Mesenchymal stem cell (in vitro differentiated cells and primary cell): ENCODE data around the gene PFDN1.

ENCODE experiments used
- DNase-seq: peaks from one replicate; pipeline ENCODE4 v3.0.0-alpha.2; 2013
- H2AFZ ChIP-seq: one replicate; pipeline ENCODE4 v1.6.1; 2013; ENCODE audit warnings: low read depth, mild to moderate bottlenecking, control low read depth, inconsistent platforms, low read length, moderate library complexity
- H2AK5ac ChIP-seq: 2 replicates; pipeline ENCODE4 v1.6.1; 2013; ENCODE audit warnings: low read length, moderate library complexity, mild to moderate bottlenecking, inconsistent platforms; ENCODE audit not compliant: severe bottlenecking
- H2BK120ac ChIP-seq: one replicate; pipeline ENCODE4 v1.6.1; 2013; ENCODE audit warnings: low read depth, mild to moderate bottlenecking, inconsistent platforms, low read length, moderate library complexity
- H2BK12ac ChIP-seq, 2 experiments: one replicate each; pipeline ENCODE4 v1.6.1; 2013; ENCODE audit warnings: inconsistent platforms in 2 of 2, low read length in 2 of 2, mild to moderate bottlenecking in 2 of 2, moderate library complexity in 2 of 2, control low read depth in 1 of 2
- H2BK15ac ChIP-seq: one replicate; pipeline ENCODE4 v1.6.1; 2013; ENCODE audit warnings: mild to moderate bottlenecking, low read depth, inconsistent platforms; ENCODE audit not compliant: poor library complexity, severe bottlenecking
- H2BK5ac ChIP-seq: 2 replicates; pipeline ENCODE4 v1.6.1; 2013; ENCODE audit warnings: low read depth, mild to moderate bottlenecking, low read length, control low read depth, inconsistent platforms; ENCODE audit not compliant: poor library complexity, severe bottlenecking
- H3K14ac ChIP-seq, 2 experiments: one replicate each; pipeline ENCODE4 v1.6.1; 2013; ENCODE audit warnings: inconsistent platforms in 2 of 2, low read length in 2 of 2, control low read depth in 1 of 2, mild to moderate bottlenecking in 1 of 2, moderate library complexity in 1 of 2
- H3K18ac ChIP-seq, 2 experiments: one replicate each; pipeline ENCODE4 v1.6.1; 2013; ENCODE audit warnings: inconsistent platforms in 2 of 2, low read length in 2 of 2, control low read depth in 1 of 2, low read depth in 1 of 2, mild to moderate bottlenecking in 1 of 2
- H3K23ac ChIP-seq, 2 experiments: one replicate each; pipeline ENCODE4 v1.6.1; 2013; ENCODE audit warnings: inconsistent platforms in 2 of 2, low read length in 2 of 2, mild to moderate bottlenecking in 2 of 2, moderate library complexity in 2 of 2, control low read depth in 1 of 2
- H3K27ac ChIP-seq: 2 replicates; pipeline ENCODE4 v1.5.1; 2013; ENCODE audit warnings: mild to moderate bottlenecking, moderate library complexity, low read length, control low read depth, inconsistent platforms; ENCODE audit not compliant: poor library complexity, severe bottlenecking
- H3K27me3 ChIP-seq, 2 experiments: 2 replicates each; pipeline versions ENCODE4 v1.6.1 to v1.7.0; 2013; ENCODE audit warnings: low read length in 2 of 2, mild to moderate bottlenecking in 2 of 2, moderate library complexity in 2 of 2, control low read depth in 1 of 2, inconsistent platforms in 1 of 2; ENCODE audit not compliant: control insufficient read depth in 1 of 2, insufficient read depth in 1 of 2
- H3K36me3 ChIP-seq, 2 experiments: 2 replicates each; pipeline versions ENCODE4 v1.6.1 to v1.7.0; 2013; ENCODE audit warnings: low read length in 2 of 2, control low read depth in 1 of 2, inconsistent platforms in 1 of 2, low read depth in 1 of 2, mild to moderate bottlenecking in 1 of 2; ENCODE audit not compliant: insufficient read depth in 2 of 2, control insufficient read depth in 1 of 2
- H3K4ac ChIP-seq, 2 experiments: one replicate each; pipeline ENCODE4 v1.6.1; 2013; ENCODE audit warnings: inconsistent platforms in 2 of 2, low read length in 2 of 2, mild to moderate bottlenecking in 2 of 2, moderate library complexity in 2 of 2, control low read depth in 1 of 2, low read depth in 1 of 2
- H3K4me1 ChIP-seq: 2 replicates; pipeline ENCODE4 v1.6.1; 2013; ENCODE audit warnings: low read depth, low read length, control low read depth; ENCODE audit not compliant: control insufficient read depth, insufficient read depth
- H3K4me2 ChIP-seq: 2 replicates; pipeline ENCODE4 v1.6.1; 2013; ENCODE audit warnings: low read length, mild to moderate bottlenecking, inconsistent platforms; ENCODE audit not compliant: poor library complexity, severe bottlenecking
- H3K4me3 ChIP-seq, 2 experiments: 2 replicates each; pipeline versions ENCODE4 v1.5.1 to v1.7.0; 2013; ENCODE audit warnings: low read length in 2 of 2, mild to moderate bottlenecking in 2 of 2, control low read depth in 1 of 2, low read depth in 1 of 2; ENCODE audit not compliant: insufficient read depth in 1 of 2
- H3K79me1 ChIP-seq: replicated peaks from 2 replicates; pipeline ENCODE4 v1.6.1; 2013; ENCODE audit warnings: mild to moderate bottlenecking, control low read depth, low read length, inconsistent platforms; ENCODE audit not compliant: poor library complexity, severe bottlenecking
- H3K9ac ChIP-seq: 2 replicates; pipeline ENCODE4 v1.7.0; 2013; ENCODE audit warnings: mild to moderate bottlenecking, low read length, moderate library complexity
- H3K9me3 ChIP-seq: 2 replicates; pipeline ENCODE4 v1.7.0; 2013; ENCODE audit warnings: mild to moderate bottlenecking, low read length; ENCODE audit not compliant: control insufficient read depth
- H4K8ac ChIP-seq: one replicate; pipeline ENCODE4 v1.6.1; 2013; ENCODE audit warnings: inconsistent platforms, mild to moderate bottlenecking, low read length, moderate library complexity
- H4K91ac ChIP-seq: one replicate; pipeline ENCODE4 v1.6.1; 2013; ENCODE audit warnings: mild to moderate bottlenecking, low read length, inconsistent platforms
- WGBS: methylation state at CpG from one replicate; pipeline ENCODE4 v1.1.7; 2013; ENCODE audit warnings: mixed read lengths; 5-methylcytosine and 5-hydroxymethylcytosine counted together

The PFDN1 gene

GRCh38 chr5:140252470-140253126, 50.3 kb downstream of the PFDN1 start:
- H4K91ac ChIP-seq = no peak overlapping the region
- peaks cover 11 to 34% of the 10 kb centered on the region in 2 experiments for H3K36me3 ChIP-seq
- peak overlapping the region; percentile 13 to 30 for H3K18ac ChIP-seq
- no peak overlapping the region for H3K23ac ChIP-seq
- no peak overlapping the region for H3K4me3 ChIP-seq
- H4K8ac ChIP-seq = no peak overlapping the region
- peak overlapping the region; percentile 80 for H3K9ac ChIP-seq
- H3K79me1 ChIP-seq = peaks cover 35% of the 10 kb centered on the region
- no peaks in the 10 kb centered on the region for H3K9me3 ChIP-seq
- H3K14ac ChIP-seq = peak overlapping the region in 1 of 2 experiments; percentile 19
- H2BK12ac ChIP-seq = peak overlapping the region; percentile 28 to 75
- H3K4me2 ChIP-seq = no peak overlapping the region
- H2BK120ac ChIP-seq = peak overlapping the region; percentile 27
- H3K4me1 ChIP-seq = peaks cover 9% of the 10 kb centered on the region
- H2BK15ac ChIP-seq = no peak overlapping the region
- H2BK5ac ChIP-seq = no peak overlapping the region
- 99% methylated on average over 9 of the region's 10 CpGs for WGBS
- H2AK5ac ChIP-seq = peak overlapping the region; percentile 38
- H3K27me3 ChIP-seq = no peaks in the 10 kb centered on the region
- no peak overlapping the region for H2AFZ ChIP-seq
- no peak for DNase-seq
- H3K4ac ChIP-seq = no peak overlapping the region
- peak overlapping the region; percentile 41 for H3K27ac ChIP-seq

DNA sequence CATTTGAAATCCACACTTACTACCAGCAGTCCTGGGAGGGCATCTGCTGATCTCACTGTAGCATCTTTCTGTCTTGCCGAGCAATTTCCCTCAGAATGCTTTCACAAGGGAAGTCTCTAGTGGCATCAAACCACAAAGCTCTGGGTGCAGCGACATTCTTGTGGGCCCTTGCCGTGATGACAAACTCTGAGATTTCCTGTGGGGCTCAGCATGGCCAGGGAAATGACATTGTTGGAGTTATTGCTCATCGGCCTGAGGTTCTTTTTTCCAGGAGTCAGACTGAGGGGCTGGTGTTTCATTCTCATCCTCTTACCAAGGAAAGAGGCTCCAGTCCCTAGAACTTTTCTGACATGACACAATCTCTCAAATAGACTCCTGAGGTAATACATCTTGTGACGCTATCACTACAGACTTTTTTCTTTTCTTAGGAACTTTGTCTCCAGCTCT, 51.4 kb downstream of the PFDN1 start:
- peaks cover 11 to 34% of the 10 kb centered on the region in 2 experiments for H3K36me3 ChIP-seq
- H3K27me3 ChIP-seq = no peaks in the 10 kb centered on the region
- DNase-seq = peak; percentile 98
- peak overlapping the region; percentile 62 for H3K27ac ChIP-seq
- H2AK5ac ChIP-seq = no peak overlapping the region
- H2AFZ ChIP-seq = no peak overlapping the region
- no peak overlapping the region for H2BK15ac ChIP-seq
- no peak overlapping the region for H4K91ac ChIP-seq
- no peak overlapping the region for H2BK5ac ChIP-seq
- no peak overlapping the region for H2BK120ac ChIP-seq
- H3K9ac ChIP-seq = peak overlapping the region; percentile 80
- 1% methylated on average over 5 of the region's 5 CpGs for WGBS
- H3K18ac ChIP-seq = peak overlapping the region in 1 of 2 experiments; percentile 48
- H3K9me3 ChIP-seq = no peaks in the 10 kb centered on the region
- peaks cover 32% of the 10 kb centered on the region for H3K79me1 ChIP-seq
- H4K8ac ChIP-seq = no peak overlapping the region
- peak overlapping the region in 1 of 2 experiments; percentile 31 for H2BK12ac ChIP-seq
- no peak overlapping the region for H3K14ac ChIP-seq
- no peak overlapping the region for H3K4ac ChIP-seq
- H3K4me3 ChIP-seq = no peak overlapping the region
- H3K23ac ChIP-seq = no peak overlapping the region
- peak overlapping the region; percentile 31 for H3K4me2 ChIP-seq
- H3K4me1 ChIP-seq = peaks cover 15% of the 10 kb centered on the region

- H3K18ac ChIP-seq = no peak overlapping the region
- H3K79me1 ChIP-seq = peaks cover 26% of the 10 kb centered on the region
- no peak overlapping the region for H2AK5ac ChIP-seq
- no peak overlapping the region for H3K27ac ChIP-seq
- no peaks in the 10 kb centered on the region for H3K27me3 ChIP-seq
- H3K23ac ChIP-seq = no peak overlapping the region
- H3K36me3 ChIP-seq = peaks cover 17 to 42% of the 10 kb centered on the region in 2 experiments
- H3K4me1 ChIP-seq = peaks cover 21% of the 10 kb centered on the region
- H2BK5ac ChIP-seq = no peak overlapping the region
- no peak overlapping the region for H2AFZ ChIP-seq
- H3K14ac ChIP-seq = no peak overlapping the region
- H3K9ac ChIP-seq = no peak overlapping the region
- no peak overlapping the region for H4K8ac ChIP-seq
- no peak overlapping the region for H3K4me3 ChIP-seq
- no peak overlapping the region for H2BK120ac ChIP-seq
- H2BK15ac ChIP-seq = no peak overlapping the region
- H3K4me2 ChIP-seq = no peak overlapping the region
- no peak overlapping the region for H3K4ac ChIP-seq
- no peak for DNase-seq
- no peak overlapping the region for H4K91ac ChIP-seq
- no peaks in the 10 kb centered on the region for H3K9me3 ChIP-seq
- 94% methylated on average over 4 of the region's 6 CpGs for WGBS
- no peak overlapping the region for H2BK12ac ChIP-seq
Measured at GRCh38 chr5:140250386-140250785, 52.5 kb downstream of the PFDN1 start.

GRCh38 chr5:140249536-140249935, 53.4 kb downstream of the PFDN1 start:
- 100% methylated on average over 5 of the region's 5 CpGs for WGBS
- no peak overlapping the region for H2BK5ac ChIP-seq
- H3K9me3 ChIP-seq = no peaks in the 10 kb centered on the region
- no peak overlapping the region for H3K14ac ChIP-seq
- H3K27ac ChIP-seq = no peak overlapping the region
- no peak overlapping the region for H3K9ac ChIP-seq
- no peak overlapping the region for H2BK12ac ChIP-seq
- H3K79me1 ChIP-seq = peaks cover 21% of the 10 kb centered on the region
- H3K27me3 ChIP-seq = no peaks in the 10 kb centered on the region
- H2AFZ ChIP-seq = no peak overlapping the region
- no peak overlapping the region for H4K8ac ChIP-seq
- peaks cover 25% of the 10 kb centered on the region for H3K4me1 ChIP-seq
- no peak overlapping the region for H2BK15ac ChIP-seq
- H2AK5ac ChIP-seq = no peak overlapping the region
- H3K4me3 ChIP-seq = no peak overlapping the region
- H3K4ac ChIP-seq = no peak overlapping the region
- H3K4me2 ChIP-seq = no peak overlapping the region
- peaks cover 21 to 49% of the 10 kb centered on the region in 2 experiments for H3K36me3 ChIP-seq
- no peak overlapping the region for H3K18ac ChIP-seq
- H3K23ac ChIP-seq = no peak overlapping the region
- no peak overlapping the region for H2BK120ac ChIP-seq
- H4K91ac ChIP-seq = no peak overlapping the region
- no peak for DNase-seq
